Testis (tissue), 3 donors: ENCODE results near the gene ALDH1L1. TPM values are rescaled to one million over a fixed set of nuclear protein-coding genes. Genes with fewer than 3 reads are reported as not detected.
A peak's percentile ranks its signal among the peaks of the same experiment; 100 is the strongest.

Source experiments
- DNase-seq: peaks from one replicate; pipeline ENCODE4 v3.0.0-alpha.2; 2019
- H3K27ac ChIP-seq, 2 donors: fragments of 200-600 bp; sonication (generic); one replicate each; pipeline ENCODE4 v1.5.1; 2019
- H3K27me3 ChIP-seq: fragments of 200-600 bp; sonication (generic); one replicate; pipeline ENCODE4 v1.5.1; 2019
- H3K36me3 ChIP-seq: fragments of 200-600 bp; sonication (generic); one replicate; pipeline ENCODE4 v1.5.1; 2017; ENCODE audit warnings: low read depth; ENCODE audit errors: missing control alignments
- H3K4me1 ChIP-seq: fragments of 200-600 bp; sonication (generic); one replicate; pipeline ENCODE4 v1.5.1; 2019
- H3K4me3 ChIP-seq, 2 donors: fragments of 200-600 bp; sonication (generic); one replicate each; pipeline ENCODE4 v1.5.1; 2017 to 2019
- H3K9me3 ChIP-seq: fragments of 200-600 bp; sonication (generic); one replicate; pipeline ENCODE4 v1.5.1; 2017
- POLR2A ChIP-seq: fragments of 450-650 bp; IDR thresholded peaks from one replicate; pipeline ENCODE4 v1.6.1; 2017; ENCODE audit warnings: antibody characterized with exemption, mild to moderate bottlenecking, moderate library complexity
- WGBS, 2 donors: methylation state at CpG; one replicate each; pipeline ENCODE4 v1.1.5; 2018; 5-methylcytosine and 5-hydroxymethylcytosine counted together
- intact Hi-C: fragments of 100-400 bp; cut with DNase I; formaldehyde crosslinking; loops from one replicate; pipeline ENCODE4 v1.15.1; 2023; ENCODE audit warnings: low total_unique reads
- polyA plus RNA-seq: library from polyadenylated mRNA; stranded (reverse); fragments of 350-450 nt; fragmentation: Illumina TruSeq; extraction: RNeasy Lipid Tissue Mini Kit (QIAGEN cat#74804); gene quantifications from one replicate; pipeline ENCODE4 v1.2.3, GENCODE V29; 2014; ENCODE audit warnings: low read depth, low replicate concordance; ENCODE audit not compliant: insufficient read depth
- total RNA-seq, 2 donors: library from RNA; depleted of rRNA; stranded (reverse); fragments of >200 nt; gene quantifications; one replicate each; pipeline ENCODE4 v1.2.3, GENCODE V29; 2016
- TF ChIP-seq, protein P1 (sequence below), 3 experiments: fragments of 450-650 bp in 2 of 3; fragments of 200-600 bp in 1 of 3; sonication (generic) in 1 of 3; IDR thresholded peaks; one replicate each; pipeline ENCODE4 v1.5.1; 2016 to 2019; ENCODE audit warnings: antibody characterized with exemption in 3 of 3, mild to moderate bottlenecking in 2 of 3, moderate library complexity in 1 of 3

ALDH1L1 gene
- total and polyA plus RNA-seq, 3 donors from 2014 or later, result 19.6 to 73.8 (median 67.5) TPM

DNA sequence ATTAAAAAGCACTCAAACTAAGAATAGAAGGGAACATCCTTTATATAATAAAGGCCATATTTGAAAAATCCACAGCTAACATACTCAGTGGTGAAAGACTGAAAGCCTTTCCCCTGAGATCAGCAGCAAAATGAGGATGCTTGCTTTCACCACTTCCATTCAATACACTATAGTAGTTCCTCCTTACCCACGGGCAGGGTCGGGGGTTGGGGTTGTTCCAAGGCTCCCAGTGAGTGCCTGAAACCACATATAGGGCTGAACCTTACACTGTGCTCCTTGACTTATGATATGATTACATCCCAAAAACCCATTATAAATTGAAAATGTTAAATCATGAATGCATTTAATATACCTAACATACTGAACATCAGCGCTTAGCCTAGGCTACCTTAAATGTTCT, 37.7 kb downstream of the ALDH1L1 start:
- Histone ChIP-seq H3K9me3 (no peaks in the 10 kb centered on the region), H3K4me3 (no peak overlapping the region), H3K27ac (no peak overlapping the region), H3K27me3 (no peaks in the 10 kb centered on the region), H3K4me1 (no peaks in the 10 kb centered on the region), H3K36me3 (no peaks in the 10 kb centered on the region)
- TF ChIP-seq, protein P1, sequence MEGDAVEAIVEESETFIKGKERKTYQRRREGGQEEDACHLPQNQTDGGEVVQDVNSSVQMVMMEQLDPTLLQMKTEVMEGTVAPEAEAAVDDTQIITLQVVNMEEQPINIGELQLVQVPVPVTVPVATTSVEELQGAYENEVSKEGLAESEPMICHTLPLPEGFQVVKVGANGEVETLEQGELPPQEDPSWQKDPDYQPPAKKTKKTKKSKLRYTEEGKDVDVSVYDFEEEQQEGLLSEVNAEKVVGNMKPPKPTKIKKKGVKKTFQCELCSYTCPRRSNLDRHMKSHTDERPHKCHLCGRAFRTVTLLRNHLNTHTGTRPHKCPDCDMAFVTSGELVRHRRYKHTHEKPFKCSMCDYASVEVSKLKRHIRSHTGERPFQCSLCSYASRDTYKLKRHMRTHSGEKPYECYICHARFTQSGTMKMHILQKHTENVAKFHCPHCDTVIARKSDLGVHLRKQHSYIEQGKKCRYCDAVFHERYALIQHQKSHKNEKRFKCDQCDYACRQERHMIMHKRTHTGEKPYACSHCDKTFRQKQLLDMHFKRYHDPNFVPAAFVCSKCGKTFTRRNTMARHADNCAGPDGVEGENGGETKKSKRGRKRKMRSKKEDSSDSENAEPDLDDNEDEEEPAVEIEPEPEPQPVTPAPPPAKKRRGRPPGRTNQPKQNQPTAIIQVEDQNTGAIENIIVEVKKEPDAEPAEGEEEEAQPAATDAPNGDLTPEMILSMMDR (IDR thresholded peaks at IDR 0.05), result no peak
- TF ChIP-seq POLR2A, result no peak
- 72 to 74% methylated on average over 3 of the region's 3 CpGs for WGBS, 2 donors
- no peak for DNase-seq
- intact Hi-C loops, result no loop called here

DNA sequence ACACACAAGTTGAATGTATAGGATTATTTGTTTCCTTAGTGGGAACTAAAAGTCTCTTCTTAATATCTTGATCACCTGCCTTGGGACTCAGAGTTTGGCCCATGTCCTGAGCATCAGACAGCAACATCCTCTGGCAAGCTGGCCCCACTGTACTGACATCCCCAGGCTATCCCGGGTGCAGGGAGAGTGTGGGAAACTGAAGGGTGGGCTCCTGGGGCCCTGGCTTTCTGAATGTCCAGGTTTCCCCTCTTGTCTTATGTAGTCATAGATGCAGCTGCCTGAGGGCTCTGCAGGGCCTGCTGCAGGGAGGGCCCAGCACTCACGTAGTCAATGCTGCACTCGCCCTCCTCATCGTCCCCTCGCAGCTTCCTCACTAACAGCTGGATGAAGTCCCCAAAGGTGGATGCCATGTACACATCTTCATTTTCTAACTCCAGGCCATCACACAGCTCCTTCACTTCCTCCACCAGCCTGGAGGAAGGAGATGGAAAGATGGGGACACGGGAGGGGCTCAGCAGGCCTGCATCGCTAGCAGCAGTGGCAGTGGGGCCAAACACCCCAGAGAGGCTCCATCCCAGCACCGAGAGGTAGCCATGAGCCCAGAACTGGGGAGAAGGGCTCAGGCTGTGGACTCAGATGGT, 42.8 kb downstream of the ALDH1L1 start:
- Histone ChIP-seq H3K4me3 (no peak overlapping the region), H3K4me1 (no peaks in the 10 kb centered on the region), H3K36me3 (no peaks in the 10 kb centered on the region), H3K9me3 (no peaks in the 10 kb centered on the region), H3K27ac (no peak overlapping the region), H3K27me3 (no peaks in the 10 kb centered on the region)
- no peak for TF ChIP-seq POLR2A
- TF ChIP-seq, protein P1 (IDR thresholded peaks at IDR 0.05), result no peak
- intact Hi-C loops, result loop anchor here (10.0 kb wide), 1 partner anchor 257 kb away; the partner anchor contains the start of gene CFAP100
- DNase-seq, result no peak
- WGBS, 2 donors, result 92 to 99% methylated on average over 8 of the region's 8 CpGs

DNA sequence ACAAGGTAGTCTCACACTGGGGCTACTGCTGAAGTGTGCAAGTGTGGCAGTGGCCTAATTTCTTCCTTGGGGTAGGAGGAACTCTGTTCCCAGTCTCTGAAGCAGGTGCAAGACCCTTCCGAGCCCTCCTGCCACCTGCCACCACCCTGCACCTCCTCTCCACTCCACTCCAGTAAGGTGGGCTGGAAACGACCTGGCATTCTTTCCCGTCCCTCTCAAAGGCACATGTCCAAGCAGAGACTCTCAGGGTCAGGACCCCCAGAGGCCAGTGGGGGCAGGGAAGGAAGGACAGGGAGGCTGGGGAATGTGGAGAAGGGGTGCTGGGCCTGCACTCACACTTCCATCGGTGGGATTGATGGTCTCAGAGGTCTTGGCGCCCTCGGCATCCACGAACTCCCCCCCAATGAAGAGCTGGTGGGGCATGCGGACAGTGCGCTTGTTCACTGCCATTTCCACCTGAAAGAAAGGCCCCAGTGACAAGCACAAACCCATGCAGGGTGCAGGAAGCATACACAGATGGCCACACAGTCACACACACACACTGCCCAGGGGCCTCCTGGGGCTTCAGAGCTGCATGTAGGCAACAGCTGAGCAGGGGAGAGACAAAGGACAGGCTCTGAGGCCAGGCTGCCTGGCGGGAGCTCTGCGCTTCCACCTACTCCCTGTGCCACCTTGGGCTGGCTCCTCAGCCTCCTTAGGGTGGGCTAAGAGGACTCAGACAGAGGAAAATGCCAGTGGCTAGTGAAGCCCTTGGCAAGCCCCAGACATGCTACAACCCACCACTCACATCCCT, 43.8 kb downstream of the ALDH1L1 start:
- intact Hi-C loops, result loop anchor here (10.0 kb wide), 1 partner anchor 258 kb away; the partner anchor contains the start of gene CFAP100
- no peaks in the 10 kb centered on the region for H3K27me3 ChIP-seq
- H3K9me3 ChIP-seq, result no peaks in the 10 kb centered on the region
- WGBS, 2 donors, result 91 to 93% methylated on average over 11 of the region's 11 CpGs
- no peak for TF ChIP-seq POLR2A
- TF ChIP-seq, protein P1 (IDR thresholded peaks at IDR 0.05), result no peak
- H3K36me3 ChIP-seq, result no peaks in the 10 kb centered on the region
- H3K4me1 ChIP-seq, result no peaks in the 10 kb centered on the region
- no peak overlapping the region for H3K27ac ChIP-seq
- DNase-seq, result peak; percentile 2
- H3K4me3 ChIP-seq, result no peak overlapping the region

DNA sequence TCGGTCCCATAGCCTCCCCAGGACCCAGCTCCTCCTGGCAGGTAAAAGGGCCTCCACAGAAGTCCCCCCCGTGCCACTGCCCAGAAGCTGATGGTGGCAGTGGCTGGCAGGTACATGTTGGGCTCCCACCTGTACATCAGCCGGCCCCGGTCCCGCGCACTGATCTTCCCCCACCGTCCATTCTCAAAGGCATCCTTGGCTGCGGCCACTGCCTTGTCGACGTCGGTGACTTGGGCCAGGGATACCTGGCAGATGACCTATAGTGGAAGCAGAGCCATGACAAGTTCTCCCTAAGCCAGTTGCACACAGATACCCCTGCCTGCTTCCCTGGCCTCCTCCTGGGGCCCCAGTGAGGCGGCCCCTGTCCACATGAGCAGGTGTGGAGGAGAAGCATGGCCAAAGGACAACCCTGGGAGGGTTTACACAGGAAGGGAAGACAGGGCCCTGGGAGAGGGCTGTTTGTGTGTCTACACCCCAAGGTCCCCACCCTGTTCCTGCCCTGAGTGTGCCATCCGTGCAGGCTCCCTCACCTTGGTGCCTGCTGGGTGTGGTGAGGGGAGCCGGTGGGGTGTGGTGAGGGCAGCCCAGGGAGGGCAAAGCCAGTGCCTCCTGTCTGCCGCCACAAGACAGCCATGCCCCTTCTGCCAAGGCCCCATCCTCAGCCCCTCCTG, 44.8 kb downstream of the ALDH1L1 start:
- Histone ChIP-seq H3K4me1 (no peaks in the 10 kb centered on the region), H3K36me3 (no peaks in the 10 kb centered on the region), H3K9me3 (no peaks in the 10 kb centered on the region), H3K4me3 (no peak overlapping the region), H3K27me3 (no peaks in the 10 kb centered on the region), H3K27ac (no peak overlapping the region)
- intact Hi-C loops, result loop anchor here (10.0 kb wide), 1 partner anchor 259 kb away; the partner anchor contains the start of gene CFAP100
- WGBS, 2 donors, result 97 to 100% methylated on average over 12 to 15 of the region's 15 CpGs
- no peak for TF ChIP-seq POLR2A
- TF ChIP-seq, protein P1 (IDR thresholded peaks at IDR 0.05), result no peak
- peak; percentile 10 for DNase-seq
